ENCODE results near the gene CXCR6. TPM values are rescaled to one million over a fixed set of nuclear protein-coding genes. Genes with fewer than 3 reads are reported as not detected.

Gene CXCR6
- total RNA-seq, 1 donor from 2014 or later: not detected

GRCh38 chr3:45927881-45928280, 15.4 kb upstream of the CXCR6 start:
- Histone ChIP-seq H3K9me3 (ENCODE audit: insufficient read depth, low read depth, low read length) (no peaks in the 10 kb centered on the region), H3K4me3 (ENCODE audit: insufficient read depth, low read depth, low read length) (no peak overlapping the region), H3K79me2 (ENCODE audit: insufficient read depth, low read length) (no peaks in the 10 kb centered on the region), H3K27ac (ENCODE audit: low read depth, low read length) (peak overlapping the region; percentile 45), H2AFZ (ENCODE audit: low read depth, low read length) (no peak overlapping the region), H3K27me3 (ENCODE audit: insufficient read depth, low read length) (no peaks in the 10 kb centered on the region), H4K20me1 (ENCODE audit: insufficient read depth, low read length) (no peaks in the 10 kb centered on the region), H3K9ac (ENCODE audit: low read length) (peak overlapping the region; percentile 13), H3K4me1 (ENCODE audit: insufficient read depth, low read length) (peaks cover 13% of the 10 kb centered on the region), H3K4me2 (ENCODE audit: low read length) (peak overlapping the region; percentile 52), H3K36me3 (ENCODE audit: insufficient read depth, low read length) (no peaks in the 10 kb centered on the region)
- DNase-seq (ENCODE audit: low read depth) (peak; percentile 44), FAIRE-seq (no peak)
- no peak overlapping the region for H3K27ac Mint-ChIP-seq (ENCODE audit: unreplicated experiment)
- peaks cover 25% of the 10 kb centered on the region for H3K36me3 Mint-ChIP-seq (ENCODE audit: low read depth, unreplicated experiment)
- no peaks in the 10 kb centered on the region for H3K9me3 Mint-ChIP-seq (ENCODE audit: unreplicated experiment)
- no peaks in the 10 kb centered on the region for H3K27me3 Mint-ChIP-seq (ENCODE audit: low read depth, unreplicated experiment)
- peaks cover 10% of the 10 kb centered on the region for H3K4me1 Mint-ChIP-seq (ENCODE audit: low read depth, unreplicated experiment)
- H3K4me3 Mint-ChIP-seq (ENCODE audit: unreplicated experiment): peak overlapping the region; percentile 30
- TF ChIP-seq EZH2 (IDR thresholded peaks at IDR 0.05; ENCODE audit: insufficient read depth, low read length): no peak
- TF ChIP-seq, protein P1, sequence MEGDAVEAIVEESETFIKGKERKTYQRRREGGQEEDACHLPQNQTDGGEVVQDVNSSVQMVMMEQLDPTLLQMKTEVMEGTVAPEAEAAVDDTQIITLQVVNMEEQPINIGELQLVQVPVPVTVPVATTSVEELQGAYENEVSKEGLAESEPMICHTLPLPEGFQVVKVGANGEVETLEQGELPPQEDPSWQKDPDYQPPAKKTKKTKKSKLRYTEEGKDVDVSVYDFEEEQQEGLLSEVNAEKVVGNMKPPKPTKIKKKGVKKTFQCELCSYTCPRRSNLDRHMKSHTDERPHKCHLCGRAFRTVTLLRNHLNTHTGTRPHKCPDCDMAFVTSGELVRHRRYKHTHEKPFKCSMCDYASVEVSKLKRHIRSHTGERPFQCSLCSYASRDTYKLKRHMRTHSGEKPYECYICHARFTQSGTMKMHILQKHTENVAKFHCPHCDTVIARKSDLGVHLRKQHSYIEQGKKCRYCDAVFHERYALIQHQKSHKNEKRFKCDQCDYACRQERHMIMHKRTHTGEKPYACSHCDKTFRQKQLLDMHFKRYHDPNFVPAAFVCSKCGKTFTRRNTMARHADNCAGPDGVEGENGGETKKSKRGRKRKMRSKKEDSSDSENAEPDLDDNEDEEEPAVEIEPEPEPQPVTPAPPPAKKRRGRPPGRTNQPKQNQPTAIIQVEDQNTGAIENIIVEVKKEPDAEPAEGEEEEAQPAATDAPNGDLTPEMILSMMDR (IDR thresholded peaks at IDR 0.05; ENCODE audit: insufficient read depth, low read depth, low read length): no peak

GRCh38 chr3:45929042-45929679, 14.1 kb upstream of the CXCR6 start:
- DNase-seq (ENCODE audit: low read depth): no peak
- no peak overlapping the region for H3K4me3 Mint-ChIP-seq (ENCODE audit: unreplicated experiment)

More at GRCh38 chr3:45929042-45929679, 14.1 kb upstream of the CXCR6 start:
- no peaks in the 10 kb centered on the region for H3K79me2 ChIP-seq (ENCODE audit: insufficient read depth, low read length)
- H3K9me3 ChIP-seq (ENCODE audit: insufficient read depth, low read depth, low read length): no peaks in the 10 kb centered on the region
- no peaks in the 10 kb centered on the region for H4K20me1 ChIP-seq (ENCODE audit: insufficient read depth, low read length)
- no peak overlapping the region for H3K9ac ChIP-seq (ENCODE audit: low read length)
- peak overlapping the region; percentile 37 for H3K27ac Mint-ChIP-seq (ENCODE audit: unreplicated experiment)
- H3K27me3 ChIP-seq (ENCODE audit: insufficient read depth, low read length): no peaks in the 10 kb centered on the region
- peaks cover 13% of the 10 kb centered on the region for H3K4me1 ChIP-seq (ENCODE audit: insufficient read depth, low read length)
- no peaks in the 10 kb centered on the region for H3K27me3 Mint-ChIP-seq (ENCODE audit: low read depth, unreplicated experiment)
- peaks cover 18% of the 10 kb centered on the region for H3K36me3 Mint-ChIP-seq (ENCODE audit: low read depth, unreplicated experiment)
- no peak for FAIRE-seq
- no peak overlapping the region for H3K4me3 ChIP-seq (ENCODE audit: insufficient read depth, low read depth, low read length)
- peaks cover 10% of the 10 kb centered on the region for H3K4me1 Mint-ChIP-seq (ENCODE audit: low read depth, unreplicated experiment)
- TF ChIP-seq, protein P1 (IDR thresholded peaks at IDR 0.05; ENCODE audit: insufficient read depth, low read depth, low read length): peak; percentile 73
- TF ChIP-seq EZH2 (IDR thresholded peaks at IDR 0.05; ENCODE audit: insufficient read depth, low read length): no peak
- no peak overlapping the region for H3K4me2 ChIP-seq (ENCODE audit: low read length)
- no peaks in the 10 kb centered on the region for H3K9me3 Mint-ChIP-seq (ENCODE audit: unreplicated experiment)
- no peak overlapping the region for H3K27ac ChIP-seq (ENCODE audit: low read depth, low read length)
- peaks cover 4% of the 10 kb centered on the region for H3K36me3 ChIP-seq (ENCODE audit: insufficient read depth, low read length)
- no peak overlapping the region for H2AFZ ChIP-seq (ENCODE audit: low read depth, low read length)
